Measurements from ENCODE around the gene DNAJC12.

DNA sequence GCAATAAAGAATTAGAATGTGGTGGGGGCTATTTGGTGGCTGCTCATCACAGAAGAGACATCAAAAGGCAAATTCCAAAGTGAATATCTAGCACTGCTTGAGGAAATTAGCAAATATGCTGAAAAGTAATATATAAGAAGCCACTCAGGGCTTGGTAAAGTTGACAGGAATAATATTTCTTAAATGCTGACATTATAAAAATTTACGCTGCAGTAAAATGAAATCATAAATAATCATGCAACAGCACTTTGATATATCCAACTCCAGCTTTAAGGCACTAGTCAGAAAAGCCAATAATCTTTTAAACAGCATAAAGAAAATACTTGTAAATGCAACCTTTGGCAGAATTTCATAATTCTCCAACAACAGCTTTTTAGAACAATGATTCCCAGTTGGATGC, 36.9 kb downstream of the DNAJC12 start:
- no peak for TF ChIP-seq POLR2A (IDR thresholded peaks at IDR 0.05)
- TF ChIP-seq, protein P1, sequence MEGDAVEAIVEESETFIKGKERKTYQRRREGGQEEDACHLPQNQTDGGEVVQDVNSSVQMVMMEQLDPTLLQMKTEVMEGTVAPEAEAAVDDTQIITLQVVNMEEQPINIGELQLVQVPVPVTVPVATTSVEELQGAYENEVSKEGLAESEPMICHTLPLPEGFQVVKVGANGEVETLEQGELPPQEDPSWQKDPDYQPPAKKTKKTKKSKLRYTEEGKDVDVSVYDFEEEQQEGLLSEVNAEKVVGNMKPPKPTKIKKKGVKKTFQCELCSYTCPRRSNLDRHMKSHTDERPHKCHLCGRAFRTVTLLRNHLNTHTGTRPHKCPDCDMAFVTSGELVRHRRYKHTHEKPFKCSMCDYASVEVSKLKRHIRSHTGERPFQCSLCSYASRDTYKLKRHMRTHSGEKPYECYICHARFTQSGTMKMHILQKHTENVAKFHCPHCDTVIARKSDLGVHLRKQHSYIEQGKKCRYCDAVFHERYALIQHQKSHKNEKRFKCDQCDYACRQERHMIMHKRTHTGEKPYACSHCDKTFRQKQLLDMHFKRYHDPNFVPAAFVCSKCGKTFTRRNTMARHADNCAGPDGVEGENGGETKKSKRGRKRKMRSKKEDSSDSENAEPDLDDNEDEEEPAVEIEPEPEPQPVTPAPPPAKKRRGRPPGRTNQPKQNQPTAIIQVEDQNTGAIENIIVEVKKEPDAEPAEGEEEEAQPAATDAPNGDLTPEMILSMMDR (IDR thresholded peaks at IDR 0.05 in 4 of 5, conservative IDR thresholded peaks at IDR 0.05 in 1 of 5) = no peak
